Activated CD4-positive, alpha-beta T cell treated with anti-CD3 and anti-CD28 coated beads for 1 hour (primary cell): Measurements from ENCODE around the gene FBXO22.
"Not testable (repeated sequence)": the region's sequence is repeated elsewhere in the genome, so short reads cannot be mapped to it uniquely, and the experiment has no call there.

Experiments
- DNase-seq: peaks from one replicate; pipeline ENCODE4 v3.0.0-alpha.2; 2020

The FBXO22 gene

DNA sequence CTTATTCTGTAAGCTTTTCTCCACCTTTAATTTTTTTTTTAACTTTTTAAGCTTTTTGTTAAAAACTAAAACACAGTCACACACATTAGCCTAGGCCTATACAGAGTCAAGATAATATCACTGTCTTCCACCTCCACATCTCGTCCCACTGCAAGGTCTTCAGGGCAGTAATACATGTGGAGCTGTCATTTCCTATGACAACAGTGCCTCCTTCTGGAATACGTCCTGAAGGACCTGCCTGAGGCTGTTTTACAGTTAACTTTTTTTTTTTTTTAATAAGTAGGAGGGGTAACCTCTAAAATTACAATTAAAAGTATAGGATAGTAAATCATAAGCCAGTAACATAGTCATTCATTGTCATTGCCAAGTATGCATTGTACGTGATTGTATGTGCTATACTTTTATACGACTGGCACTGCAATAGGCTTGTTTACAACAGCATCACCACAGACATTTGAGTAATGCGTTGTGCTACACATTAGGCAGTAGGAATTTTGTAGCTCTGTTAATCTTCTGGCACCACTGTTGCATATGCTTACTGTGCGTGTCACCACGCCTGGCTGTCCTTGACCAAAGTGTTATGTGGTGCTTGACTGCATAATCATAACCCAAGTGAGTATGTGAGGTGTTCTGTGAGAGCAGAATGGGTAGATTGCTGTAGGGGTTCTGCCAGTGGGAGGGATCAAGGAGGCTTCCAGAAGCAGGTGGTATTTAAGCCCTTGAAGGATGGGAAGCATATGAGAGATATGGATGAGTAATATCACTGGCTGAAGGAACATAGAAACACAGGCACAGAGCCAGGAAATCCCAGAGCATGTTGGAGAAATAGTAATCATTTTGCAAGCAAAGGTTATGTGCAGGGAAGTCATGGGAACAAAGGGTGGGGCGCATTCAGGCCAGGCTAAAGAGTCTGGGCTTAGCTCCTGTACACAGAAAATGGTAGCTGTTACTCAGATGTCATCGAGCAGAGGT lies 18.3 kb downstream of the FBXO22 start:
- no peak for DNase-seq

DNA sequence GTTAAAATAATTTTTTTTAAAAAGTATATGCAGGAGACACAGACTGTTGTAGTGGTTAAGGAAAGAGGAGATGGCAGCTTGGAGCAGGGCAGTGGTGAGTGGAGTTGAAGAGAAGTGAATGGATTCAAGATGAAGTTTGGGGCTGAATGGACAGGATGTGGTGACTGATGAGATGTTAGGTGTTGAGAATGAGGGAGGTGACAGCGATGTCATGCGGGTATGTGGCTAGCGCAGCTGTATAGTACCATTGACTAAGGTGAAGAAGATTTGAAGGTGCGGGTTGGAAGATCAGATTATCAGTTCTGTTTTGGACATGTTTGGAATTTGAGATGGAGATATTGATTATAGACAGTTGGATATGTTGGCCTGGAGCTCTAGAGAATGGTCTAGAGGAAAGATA lies 20.1 kb downstream of the FBXO22 start:
- DNase-seq, result no peak

DNA sequence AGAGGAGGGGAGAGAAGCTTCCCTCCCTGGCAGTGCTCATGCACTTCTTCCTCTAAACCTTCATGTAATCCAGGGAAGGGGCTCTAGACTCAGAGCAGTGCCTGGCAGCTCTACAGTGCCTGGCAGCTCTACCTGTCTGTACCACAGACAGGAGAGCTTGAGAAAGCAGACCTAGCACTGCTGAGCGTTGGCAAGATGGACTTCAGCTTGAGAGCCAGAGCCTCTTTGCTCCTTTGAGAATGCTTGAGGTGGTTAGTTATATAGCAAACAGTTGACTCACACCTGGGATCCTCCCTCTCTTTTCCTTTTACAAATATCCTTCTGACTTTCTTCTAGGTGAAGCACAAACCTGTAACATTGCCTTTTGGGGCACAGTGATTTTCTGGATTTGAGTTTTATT lies 20.9 kb downstream of the FBXO22 start:
- no peak for DNase-seq

DNA sequence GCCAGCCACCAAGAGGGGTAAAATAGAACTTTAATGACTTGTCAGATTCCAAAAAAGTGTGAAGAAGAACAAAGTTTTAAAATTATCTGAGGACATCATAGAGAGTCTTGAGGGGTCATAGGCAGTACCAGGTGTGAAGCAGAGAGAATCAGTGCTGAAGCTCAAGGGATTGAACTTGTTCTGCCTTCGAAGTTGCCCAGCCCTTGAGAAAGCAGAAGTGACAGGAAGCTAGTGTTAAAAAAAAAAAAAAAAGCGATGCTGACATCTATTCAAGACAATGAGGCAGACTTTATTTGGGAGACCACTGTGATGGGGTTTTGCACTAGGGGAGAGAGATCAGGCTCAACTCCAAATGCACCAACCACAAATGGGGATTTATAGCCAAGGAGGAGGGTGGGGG lies 21.8 kb downstream of the FBXO22 start:
- no peak for DNase-seq

DNA sequence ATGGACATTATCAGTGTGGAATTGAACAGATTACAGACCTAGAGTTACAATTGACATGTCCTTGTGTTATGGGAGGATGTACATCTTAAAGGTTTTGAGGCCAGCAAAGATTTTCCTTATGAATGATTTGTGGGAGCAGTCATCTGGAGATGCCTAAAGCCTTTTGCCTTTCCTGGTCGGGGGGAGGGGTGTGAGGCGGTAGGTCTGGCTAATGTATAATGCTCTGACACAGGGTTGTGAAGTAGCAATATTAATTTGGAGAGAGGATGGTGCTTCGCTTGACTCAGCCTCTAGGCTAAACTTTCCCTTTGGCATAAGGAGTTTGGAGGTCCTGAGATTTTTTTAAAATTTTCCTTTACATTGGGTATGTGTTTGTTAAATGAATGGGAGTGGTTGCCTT lies 23.3 kb downstream of the FBXO22 start:
- DNase-seq, result no peak

DNA sequence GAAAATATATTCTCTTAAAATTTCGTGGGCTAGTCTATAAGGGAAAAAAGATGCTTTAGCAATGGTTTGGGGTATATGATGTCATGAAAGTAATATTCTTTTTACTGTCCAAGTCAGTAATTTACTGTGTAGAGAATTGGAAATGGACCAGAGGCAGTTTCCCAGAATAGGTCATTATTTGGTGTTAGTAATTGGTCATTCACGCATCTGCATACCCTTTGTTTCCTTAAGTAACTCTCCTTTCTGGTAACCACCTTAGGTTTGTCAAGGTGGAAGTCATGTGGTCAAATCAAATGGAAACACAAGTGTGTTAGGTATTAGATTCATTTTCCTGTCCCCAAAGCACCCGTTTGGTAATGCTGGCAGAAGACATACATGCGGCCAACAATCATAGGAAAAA lies 23.9 kb downstream of the FBXO22 start:
- DNase-seq, result no peak

DNA sequence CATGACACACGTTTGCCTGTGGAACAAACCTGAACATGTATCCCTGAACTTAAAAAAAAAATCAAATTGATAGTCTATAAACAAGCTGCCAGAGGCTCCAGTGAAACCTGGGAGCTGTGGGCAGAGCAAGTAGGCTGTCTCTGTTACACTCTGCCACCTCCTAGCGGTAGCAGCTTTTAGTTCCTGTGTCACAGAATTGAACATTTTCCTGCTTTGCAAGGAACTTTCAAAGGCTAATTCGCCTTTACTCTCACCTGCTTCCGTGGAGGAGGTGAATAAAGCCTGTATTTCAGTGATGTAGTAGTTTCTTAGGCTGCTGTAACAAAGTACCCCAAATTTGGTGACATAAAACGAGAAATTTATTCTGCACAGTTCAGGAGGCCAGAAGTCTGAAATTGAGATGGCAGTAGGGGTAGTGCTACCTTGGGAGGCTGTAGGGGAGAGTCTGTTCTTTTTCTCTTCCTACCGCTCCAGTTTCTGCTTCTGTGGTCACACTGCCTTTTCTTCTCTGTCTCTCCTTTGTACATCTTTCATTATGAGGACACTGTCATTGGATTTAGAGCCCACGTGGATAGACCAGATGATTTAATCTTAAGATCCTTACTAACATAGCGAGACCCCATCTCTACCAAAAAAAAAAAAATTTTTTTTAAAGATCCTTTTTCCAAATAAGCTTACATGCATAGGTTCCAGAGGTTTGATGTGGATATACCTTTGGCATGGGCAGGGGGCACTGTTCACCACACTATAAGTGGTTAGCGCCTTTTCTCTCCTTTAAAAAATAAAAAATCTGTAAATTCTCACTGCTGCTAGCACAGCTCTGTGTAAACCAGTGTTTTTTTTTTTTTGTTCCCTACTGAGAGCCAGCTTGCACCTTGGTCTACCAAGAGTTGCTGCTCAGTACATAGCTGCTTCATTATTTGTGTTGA lies 25.3 kb downstream of the FBXO22 start:
- DNase-seq, result no peak

DNA sequence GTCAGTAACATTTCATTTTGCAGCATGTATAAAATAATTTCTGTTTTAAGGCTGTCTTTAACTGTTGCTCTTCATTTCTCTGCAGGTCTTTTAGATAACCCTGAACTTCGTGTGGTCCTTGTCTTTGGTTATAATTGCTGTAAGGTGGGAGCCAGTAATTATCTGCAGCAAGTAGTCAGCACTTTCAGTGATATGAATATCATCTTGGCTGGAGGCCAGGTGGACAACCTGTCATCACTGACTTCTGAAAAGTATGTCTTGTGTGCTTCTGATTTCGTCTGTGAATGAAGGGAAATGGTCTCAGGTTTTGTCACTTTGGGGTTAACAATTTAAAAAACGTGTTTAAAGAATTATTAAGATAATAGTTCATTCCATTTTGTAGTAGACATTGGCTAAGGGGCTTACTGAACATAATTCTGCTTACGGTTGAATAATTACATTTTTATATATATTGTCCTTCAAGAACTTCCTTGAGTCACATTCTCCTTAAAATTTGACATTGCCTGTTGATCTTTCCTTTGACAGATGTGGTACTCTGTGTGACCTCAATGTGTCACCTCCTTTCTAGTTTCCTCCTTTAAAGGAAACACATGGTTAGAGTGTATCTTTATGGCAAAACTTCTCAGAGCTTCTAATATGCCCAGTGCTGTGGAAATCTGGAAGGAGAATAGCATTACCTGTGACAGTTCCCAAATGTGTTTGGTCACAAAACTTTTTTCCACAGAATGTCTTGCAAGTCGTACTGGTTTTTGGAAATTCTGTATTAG lies 26.3 kb downstream of the FBXO22 start:
- no peak for DNase-seq

DNA sequence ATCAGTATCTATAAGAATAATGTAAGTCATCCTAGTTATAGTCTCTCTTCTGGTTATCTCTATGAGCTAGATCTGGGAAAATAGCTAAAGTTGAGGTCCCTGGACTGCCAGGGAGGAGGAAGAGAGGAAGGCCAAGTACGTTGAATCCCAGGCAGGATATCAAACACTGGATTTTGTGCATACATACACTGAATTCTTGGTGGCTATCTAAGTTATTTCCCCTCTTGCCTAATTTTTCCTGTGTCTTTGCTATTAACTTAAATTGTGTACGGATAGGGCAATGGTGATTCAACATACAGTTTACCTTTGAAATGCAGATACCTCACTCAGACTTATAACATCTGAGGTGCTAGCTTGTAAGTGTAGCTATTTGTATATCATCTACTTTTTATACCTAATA lies 27.2 kb downstream of the FBXO22 start:
- DNase-seq, result no peak

DNA sequence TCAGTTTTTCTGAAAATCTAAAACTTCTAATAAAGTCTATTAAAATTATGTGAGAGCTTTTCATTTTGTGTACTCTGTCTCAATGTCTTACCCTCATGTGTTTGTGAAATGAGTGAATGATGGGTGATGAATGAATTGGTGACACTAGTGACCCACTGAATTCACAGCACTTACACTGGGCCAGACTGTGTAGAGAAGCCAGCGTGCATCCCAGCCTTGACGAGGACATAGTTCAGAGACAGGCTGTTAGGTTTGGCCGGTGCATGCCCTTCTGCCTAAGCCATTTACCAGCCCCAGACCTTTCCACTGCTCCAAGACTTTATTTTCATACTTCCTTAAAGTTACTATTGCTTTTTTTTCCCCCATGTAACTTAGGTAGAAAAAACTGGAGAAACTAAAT lies 38.8 kb downstream of the FBXO22 start:
- DNase-seq, result no peak

DNA sequence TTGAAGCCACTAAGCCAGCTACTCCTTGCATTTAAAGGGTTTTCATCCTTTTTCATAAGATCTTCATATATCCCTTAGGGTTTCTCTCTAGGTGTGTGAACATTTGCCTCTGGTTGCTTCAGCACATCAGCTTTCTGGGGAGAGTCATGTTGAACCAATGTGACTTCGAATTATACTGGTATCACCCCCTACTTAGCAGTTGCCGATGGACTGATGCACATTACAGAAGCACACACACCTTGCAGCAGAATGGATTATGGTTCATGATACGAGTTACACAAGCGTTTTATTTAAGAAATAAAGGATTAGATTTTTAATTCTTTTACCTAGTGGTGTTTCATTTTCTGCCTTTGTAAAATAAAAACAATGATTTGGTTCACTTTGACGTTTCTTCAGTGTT lies 39.6 kb downstream of the FBXO22 start:
- DNase-seq, result no peak

DNA sequence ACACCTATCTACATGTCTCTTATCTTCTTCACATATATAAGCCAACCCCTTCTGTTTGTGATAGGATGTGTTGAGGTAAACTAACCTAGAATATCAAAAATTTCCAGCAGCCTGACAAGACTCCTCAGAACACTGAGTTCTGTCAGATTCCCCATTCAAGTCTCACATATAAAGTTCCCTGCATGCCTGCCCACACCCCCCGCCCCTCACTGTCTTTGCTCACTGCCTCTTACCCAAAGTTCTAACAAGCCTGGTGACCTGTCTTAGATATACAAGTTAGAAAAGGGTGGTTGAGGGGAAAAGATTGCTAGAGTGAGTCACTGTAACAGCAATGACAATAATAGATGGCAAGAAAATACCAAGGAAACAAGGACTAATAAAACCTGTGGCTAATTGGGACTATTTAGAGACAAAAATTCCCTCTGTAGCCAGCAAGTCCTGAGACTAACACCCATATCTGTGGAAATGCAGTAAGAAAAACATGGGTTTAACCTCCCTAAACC lies 40.1 kb downstream of the FBXO22 start:
- DNase-seq, result no peak

DNA sequence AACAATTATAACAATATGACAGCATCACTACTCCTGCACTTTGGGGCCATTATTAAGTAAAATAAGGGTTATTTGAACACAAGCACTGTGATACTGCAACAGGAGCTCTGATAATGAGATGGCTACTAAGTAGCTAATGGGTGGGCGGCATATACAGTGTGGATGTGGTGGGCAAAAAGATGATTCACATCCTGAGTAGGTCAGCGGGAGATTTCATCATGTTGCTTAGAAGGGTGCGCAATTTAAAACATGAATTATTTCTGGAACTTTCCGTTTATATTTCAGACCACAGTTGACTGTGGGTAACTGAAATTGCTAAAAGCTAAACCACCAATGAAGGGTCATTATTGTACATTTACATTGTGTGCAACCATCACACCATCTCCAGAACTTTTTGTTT lies 42.3 kb downstream of the FBXO22 start:
- no peak for DNase-seq

DNA sequence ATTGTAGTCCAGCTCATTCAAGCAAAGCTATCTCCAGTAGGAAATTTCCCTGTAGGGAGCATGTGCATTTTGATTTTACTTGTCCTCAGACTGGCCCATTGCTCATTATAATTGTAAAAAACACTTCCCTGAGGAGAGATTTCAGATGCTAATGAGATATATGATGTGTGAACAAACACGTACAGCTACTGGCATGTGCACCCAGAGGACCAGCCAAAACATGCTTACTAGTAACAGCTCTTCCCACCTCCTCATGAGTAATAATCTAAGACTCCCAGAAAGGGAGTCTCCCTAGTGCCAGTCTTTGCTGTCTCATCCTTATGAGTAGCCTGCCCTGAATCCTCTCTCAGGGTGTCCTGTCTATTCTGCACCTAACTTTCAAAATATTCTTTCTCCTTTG lies 43.4 kb downstream of the FBXO22 start:
- DNase-seq, result no peak

DNA sequence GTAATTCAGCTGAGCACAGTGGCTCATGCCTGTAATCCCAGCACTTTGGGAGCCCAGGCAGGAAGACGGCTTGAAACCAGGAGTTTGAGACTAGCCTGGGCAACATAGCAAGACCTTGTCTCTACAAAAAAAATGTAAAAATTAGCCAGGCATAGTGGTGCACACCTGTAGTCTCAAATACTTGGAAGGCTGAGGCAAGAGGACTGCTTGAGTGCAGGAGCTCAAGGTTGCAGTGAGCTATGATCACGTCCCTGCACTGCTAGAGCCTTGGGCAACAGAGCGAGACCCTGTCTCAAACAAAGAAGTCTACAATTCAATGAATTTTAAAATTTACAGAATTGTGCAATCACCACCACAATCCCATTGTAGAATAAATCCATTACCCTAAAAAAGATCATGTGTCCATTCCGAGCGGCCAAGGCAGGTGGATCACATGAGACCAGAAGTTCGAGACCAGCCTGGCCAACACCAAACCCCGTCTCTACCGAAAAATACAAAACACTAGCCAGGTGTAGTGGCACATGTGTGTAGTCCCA lies 45.2 kb downstream of the FBXO22 start:
- no peak for DNase-seq

DNA sequence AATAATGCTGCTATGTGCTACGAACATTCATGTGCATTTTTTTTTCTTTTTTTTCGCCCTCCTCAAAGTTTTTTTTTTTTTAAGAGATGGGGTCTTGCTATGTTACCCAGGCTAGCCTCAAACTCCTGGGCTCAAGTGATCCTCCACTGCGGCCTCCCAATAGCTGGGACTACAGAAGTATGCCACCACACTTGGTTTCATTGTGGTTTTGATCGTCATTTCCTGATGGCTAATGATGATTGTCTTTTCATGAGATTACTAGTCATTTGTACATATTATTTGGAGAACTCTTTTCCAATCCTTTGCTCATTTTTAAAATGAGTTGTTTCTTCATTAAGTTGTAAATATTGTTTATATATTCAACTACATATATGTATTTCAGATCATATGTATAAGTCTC lies 48.8 kb downstream of the FBXO22 start:
- no peak for DNase-seq

DNA sequence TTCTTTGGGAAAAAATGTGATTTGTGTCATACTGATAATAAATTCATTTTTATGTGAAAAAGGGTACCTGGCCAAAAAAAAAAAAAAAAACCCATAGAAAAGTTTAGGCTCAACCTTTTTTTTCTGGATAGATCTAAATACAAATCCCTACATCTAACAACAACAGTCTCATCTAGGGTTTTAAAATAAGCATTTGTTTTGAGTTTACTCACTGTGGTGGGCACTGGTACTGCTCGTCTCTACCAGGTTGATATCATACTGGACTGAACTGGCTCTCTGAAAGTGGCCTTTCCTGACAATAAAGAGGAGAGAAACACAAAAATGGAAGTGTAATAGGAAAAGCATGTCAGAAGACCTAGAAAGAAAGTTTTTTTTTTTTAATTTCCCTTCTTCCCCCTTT lies 52.0 kb downstream of the FBXO22 start:
- no peak for DNase-seq

DNA sequence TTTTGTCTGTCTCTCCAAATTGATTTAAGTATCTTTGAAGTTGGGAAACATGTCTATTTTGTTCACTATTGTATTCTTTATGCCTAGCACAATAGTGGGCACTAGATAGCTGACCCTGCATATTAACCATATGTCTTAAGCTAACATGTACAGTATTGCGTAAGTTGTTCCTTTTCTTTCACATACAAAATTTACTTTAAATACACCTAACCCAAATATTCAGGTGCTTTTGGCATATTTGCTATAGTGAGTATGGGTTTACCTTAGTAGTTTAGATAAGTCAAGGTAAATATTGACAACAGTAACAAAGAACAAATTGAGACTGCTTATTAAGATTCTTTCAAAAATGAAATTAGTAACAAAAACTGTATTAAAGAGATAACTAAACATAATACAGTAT lies 57.7 kb downstream of the FBXO22 start:
- no peak for DNase-seq

DNA sequence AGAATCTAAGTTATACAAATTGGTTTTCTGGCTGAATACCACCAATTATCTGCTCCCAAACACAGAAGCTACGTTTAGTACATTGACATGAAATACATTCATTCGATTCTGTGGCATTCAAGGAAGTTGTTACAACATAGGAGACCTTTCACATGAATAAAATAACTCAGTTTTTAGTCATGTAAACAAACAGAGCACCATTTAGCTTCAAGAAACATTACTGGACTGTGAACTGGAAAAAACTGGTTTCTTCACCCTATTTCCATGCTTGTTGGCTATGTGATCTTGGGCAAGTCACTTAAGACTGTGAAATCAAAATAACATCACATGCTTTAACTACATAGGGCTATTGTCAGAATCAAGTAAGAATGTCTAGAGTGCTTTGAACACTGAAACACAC lies 62.4 kb downstream of the FBXO22 start:
- no peak for DNase-seq

DNA sequence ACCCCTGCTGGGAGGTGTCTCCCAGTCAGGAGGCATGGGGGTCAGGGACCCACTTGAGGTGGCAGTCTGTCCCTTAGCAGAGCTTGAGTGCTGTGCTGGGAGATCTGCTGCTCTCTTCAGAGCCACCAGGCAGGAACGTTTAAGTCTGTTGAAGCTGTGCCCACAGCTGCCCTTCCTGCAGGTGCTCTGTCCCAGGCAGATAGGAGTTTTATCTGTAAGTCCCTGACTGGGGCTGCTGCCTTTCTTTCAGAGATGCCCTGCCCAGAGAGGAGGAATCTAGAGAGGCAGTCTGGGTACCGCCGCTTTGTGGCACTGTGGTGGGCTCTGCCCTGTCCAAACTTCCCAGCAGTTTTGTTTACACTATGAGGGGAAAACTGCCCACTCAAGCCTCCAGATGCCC lies 73.1 kb downstream of the FBXO22 start:
- not testable (repeated sequence) for DNase-seq

DNA sequence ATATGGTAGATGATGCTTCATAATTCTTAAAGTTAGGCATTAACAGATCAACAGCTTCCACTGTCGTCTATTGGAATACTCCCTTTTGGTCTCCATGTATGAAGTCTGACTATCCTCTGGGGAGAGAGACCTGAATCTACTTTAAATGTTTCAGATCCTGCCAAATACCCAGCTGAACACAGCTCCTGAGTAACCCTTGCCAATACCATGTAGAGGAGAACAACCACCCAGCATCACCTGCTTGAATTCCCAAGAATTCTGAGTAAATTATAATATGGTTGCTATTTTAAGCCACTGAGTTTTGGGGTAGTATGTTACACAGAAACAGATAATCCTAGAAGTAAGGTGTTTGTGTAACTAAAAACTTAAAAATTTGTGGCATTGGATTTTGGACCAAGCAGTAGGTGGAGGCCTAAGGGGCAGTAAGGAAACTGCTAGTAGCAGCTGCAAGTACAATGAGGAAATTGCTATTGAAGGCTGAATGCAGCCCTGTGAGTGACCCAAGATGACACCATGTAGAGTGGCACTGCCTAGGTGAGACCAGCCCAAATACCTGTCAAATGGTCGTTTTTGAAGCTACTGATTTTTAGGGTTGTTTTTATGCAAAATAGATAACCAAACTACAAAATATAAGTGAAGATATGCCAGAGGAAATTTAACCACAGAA lies 77.6 kb downstream of the FBXO22 start:
- no peak for DNase-seq

DNA sequence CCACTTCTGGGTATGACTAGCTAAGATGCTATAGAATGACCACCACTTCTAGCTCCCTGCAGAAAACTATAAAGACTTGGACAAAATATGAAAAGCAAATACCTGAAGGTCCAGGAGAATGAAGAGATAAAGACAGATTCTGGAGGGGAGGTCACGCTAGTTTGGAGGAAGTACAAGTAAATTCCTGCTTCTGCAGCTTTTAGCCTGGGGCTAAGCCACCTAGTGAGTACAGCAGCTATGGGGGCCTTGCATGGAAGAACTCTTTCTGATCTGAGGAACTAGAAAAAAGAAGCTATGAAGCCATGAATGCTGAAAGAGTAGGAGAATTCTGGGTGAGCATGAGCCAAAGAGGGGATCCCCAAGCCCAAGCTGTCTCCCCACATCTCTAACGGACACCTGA lies 78.8 kb downstream of the FBXO22 start:
- no peak for DNase-seq
